HCT116 (cell line): Measurements from ENCODE around the gene PER2.

Experiments used
- CTCF ChIP-seq, 3 experiments: fragments of 200-600 bp in 1 of 3; sonication (generic) in 1 of 3; IDR thresholded peaks in 2 of 3; conservative IDR thresholded peaks in 1 of 3; 2 replicates each; pipeline ENCODE4 v1.5.1; 2012 to 2017; ENCODE audit warnings: low read depth in 2 of 3, low read length in 2 of 3, antibody characterized with exemption in 1 of 3, borderline replicate concordance in 1 of 3, control low read depth in 1 of 3, mild to moderate bottlenecking in 1 of 3, mixed read lengths in 1 of 3, mixed run types in 1 of 3, moderate library complexity in 1 of 3; ENCODE audit not compliant: insufficient read depth in 1 of 3
- EGR1 ChIP-seq: IDR thresholded peaks from 2 replicates; pipeline ENCODE4 v1.6.1; 2012; ENCODE audit warnings: low read depth
- FOSL1 ChIP-seq: IDR thresholded peaks from 2 replicates; pipeline ENCODE4 v1.6.1; 2012; ENCODE audit warnings: low read depth
- JUND ChIP-seq: IDR thresholded peaks from 2 replicates; pipeline ENCODE4 v1.6.1; 2012
- POLR2A ChIP-seq: IDR thresholded peaks from 2 replicates; pipeline ENCODE4 v1.7.0; 2011; ENCODE audit warnings: borderline replicate concordance; ENCODE audit not compliant: insufficient read depth, insufficient read length; ENCODE audit errors: extremely low read depth
- REST ChIP-seq: IDR thresholded peaks from 2 replicates; pipeline ENCODE4 v1.6.1; 2012; ENCODE audit warnings: low read depth
- SRF ChIP-seq: IDR thresholded peaks from 2 replicates; pipeline ENCODE4 v1.6.1; 2012; ENCODE audit warnings: low read depth
- ZBTB33 ChIP-seq: IDR thresholded peaks from 2 replicates; pipeline ENCODE4 v1.6.1; 2011; ENCODE audit warnings: mild to moderate bottlenecking, low read length, moderate library complexity; ENCODE audit not compliant: insufficient replicate concordance; ENCODE audit errors: extremely low read depth

GRCh38 chr2:238290715-238291549, 2.5 kb upstream of the PER2 start:
- TF ChIP-seq CTCF (IDR thresholded peaks at IDR 0.05 in 2 of 3, conservative IDR thresholded peaks at IDR 0.05 in 1 of 3; ENCODE audit: borderline replicate concordance in 1 of 3, insufficient read depth in 1 of 3, low read depth in 2 of 3, low read length in 2 of 3): no peak
- no peak for TF ChIP-seq POLR2A
- TF ChIP-seq SRF: no peak
- no peak for TF ChIP-seq EGR1
- TF ChIP-seq ZBTB33: no peak
- no peak for TF ChIP-seq JUND
- TF ChIP-seq FOSL1: no peak
- TF ChIP-seq REST: no peak
